Keratinocyte (primary cell): ENCODE data around the gene GHRH. TPM values are rescaled to one million over a fixed set of nuclear protein-coding genes. Genes with fewer than 3 reads are reported as not detected.

Experiments
- DNase-seq: peaks from one replicate; pipeline ENCODE4 v3.0.0-alpha.2; 2011; ENCODE audit warnings: low read depth, missing footprints, low spot score
- FAIRE-seq: peaks from 2 replicates; lab custom pipeline; 2011; peaks lifted over from hg19 to GRCh38; lab: Jason Lieb, UNC
- H2AFZ ChIP-seq: 2 replicates; pipeline ENCODE4 v1.6.0; 2012; ENCODE audit warnings: low read length, control low read depth, inconsistent platforms; ENCODE audit not compliant: control insufficient read depth
- H3K27ac ChIP-seq: 2 replicates; pipeline ENCODE4 v1.5.1; 2011; ENCODE audit warnings: low read length; ENCODE audit not compliant: control insufficient read depth, insufficient read depth
- H3K27me3 ChIP-seq: 3 replicates; pipeline ENCODE4 v1.6.0; 2011; ENCODE audit warnings: low read length; ENCODE audit not compliant: control insufficient read depth, insufficient read depth; ENCODE audit errors: extremely low read depth
- H3K36me3 ChIP-seq, 2 experiments: 2 replicates in 1 of 2; 3 replicates in 1 of 2; pipeline ENCODE4 v1.5.1; 2011; ENCODE audit warnings: low read length in 2 of 2, mild to moderate bottlenecking in 1 of 2; ENCODE audit not compliant: control insufficient read depth in 2 of 2, insufficient read depth in 2 of 2; ENCODE audit errors: extremely low read depth in 1 of 2
- H3K4me1 ChIP-seq: 3 replicates; pipeline ENCODE4 v1.5.1; 2011; ENCODE audit warnings: low read length; ENCODE audit not compliant: control insufficient read depth, insufficient read depth; ENCODE audit errors: extremely low read depth
- H3K4me2 ChIP-seq: 3 replicates; pipeline ENCODE4 v1.6.0; 2011; ENCODE audit warnings: low read depth, low read length; ENCODE audit not compliant: control insufficient read depth, insufficient read depth; ENCODE audit errors: extremely low read depth
- H3K4me3 ChIP-seq, 3 experiments: fragments of 200-600 bp in 1 of 3; sonication (generic) in 1 of 3; 2 replicates in 2 of 3; 3 replicates in 1 of 3; pipeline ENCODE4 v1.5.1; 2011 to 2016; ENCODE audit warnings: low read length in 3 of 3, mild to moderate bottlenecking in 3 of 3, control low read depth in 2 of 3, inconsistent platforms in 1 of 3, low read depth in 1 of 3, mixed read lengths in 1 of 3, mixed run types in 1 of 3, moderate library complexity in 1 of 3; ENCODE audit not compliant: control insufficient read depth in 2 of 3, insufficient read depth in 2 of 3; ENCODE audit errors: extremely low read depth in 1 of 3
- H3K79me2 ChIP-seq: 2 replicates; pipeline ENCODE4 v1.6.0; 2012; ENCODE audit warnings: low read length; ENCODE audit not compliant: control insufficient read depth, insufficient read depth
- H3K9ac ChIP-seq: 3 replicates; pipeline ENCODE4 v1.6.0; 2011; ENCODE audit warnings: low read length; ENCODE audit not compliant: control insufficient read depth, insufficient read depth; ENCODE audit errors: extremely low read depth
- H3K9me1 ChIP-seq: 3 replicates; pipeline ENCODE4 v1.6.0; 2011; ENCODE audit warnings: low read length; ENCODE audit not compliant: control insufficient read depth, insufficient read depth; ENCODE audit errors: extremely low read depth
- H3K9me3 ChIP-seq: 2 replicates; pipeline ENCODE4 v1.5.1; 2012; ENCODE audit warnings: low read depth, low read length; ENCODE audit not compliant: control insufficient read depth
- H4K20me1 ChIP-seq: 3 replicates; pipeline ENCODE4 v1.6.0; 2011; ENCODE audit warnings: low read length; ENCODE audit not compliant: control insufficient read depth, insufficient read depth; ENCODE audit errors: extremely low read depth
- EZH2 ChIP-seq: IDR thresholded peaks from one replicate; pipeline ENCODE4 v1.6.1; 2012; ENCODE audit warnings: inconsistent platforms, mild to moderate bottlenecking, low read length, moderate library complexity
- dilution Hi-C: fragments of 300-500 bp; cut with MboI; formaldehyde crosslinking; loops from one replicate; pipeline ENCODE4 v1.7.0; 2020; ENCODE audit warnings: low sequenced_read_pairs; ENCODE audit not compliant: extremely low pct_ligation_motif_present
- polyA plus RNA-seq, 5 experiments: library from polyadenylated mRNA; depleted of rRNA in 3 of 5; stranded (reverse) in 3 of 5; stranded (forward) in 1 of 5; unstranded in 1 of 5; fragments of >200 nt; gene quantifications; 1 replicate in 1 of 5; 2 replicates in 3 of 5; 3 replicates in 1 of 5; pipeline versions ENCODE4 v1.2.1 to v1.2.3, GENCODE V29; 2011 to 2012; ENCODE audit warnings: missing spikeins in 2 of 5, low read depth in 1 of 5, low replicate concordance in 1 of 5
- TF ChIP-seq, protein P1 (sequence below), 3 experiments: IDR thresholded peaks in 1 of 3; conservative IDR thresholded peaks in 1 of 3; optimal IDR thresholded peaks in 1 of 3; 2 replicates in 2 of 3; 3 replicates in 1 of 3; pipeline versions ENCODE3 to v1.5.1; 2011; ENCODE audit warnings: low read length in 3 of 3, mild to moderate bottlenecking in 3 of 3, moderate library complexity in 2 of 3, control low read depth in 1 of 3, inconsistent platforms in 1 of 3; ENCODE audit not compliant: insufficient read depth in 2 of 3; ENCODE audit errors: extremely low read depth in 1 of 3

GHRH gene
- polyA plus RNA-seq, 1 donor (not counting 4 experiments of a cell fraction or from before 2014, with no cell fraction given), result not detected

DNA sequence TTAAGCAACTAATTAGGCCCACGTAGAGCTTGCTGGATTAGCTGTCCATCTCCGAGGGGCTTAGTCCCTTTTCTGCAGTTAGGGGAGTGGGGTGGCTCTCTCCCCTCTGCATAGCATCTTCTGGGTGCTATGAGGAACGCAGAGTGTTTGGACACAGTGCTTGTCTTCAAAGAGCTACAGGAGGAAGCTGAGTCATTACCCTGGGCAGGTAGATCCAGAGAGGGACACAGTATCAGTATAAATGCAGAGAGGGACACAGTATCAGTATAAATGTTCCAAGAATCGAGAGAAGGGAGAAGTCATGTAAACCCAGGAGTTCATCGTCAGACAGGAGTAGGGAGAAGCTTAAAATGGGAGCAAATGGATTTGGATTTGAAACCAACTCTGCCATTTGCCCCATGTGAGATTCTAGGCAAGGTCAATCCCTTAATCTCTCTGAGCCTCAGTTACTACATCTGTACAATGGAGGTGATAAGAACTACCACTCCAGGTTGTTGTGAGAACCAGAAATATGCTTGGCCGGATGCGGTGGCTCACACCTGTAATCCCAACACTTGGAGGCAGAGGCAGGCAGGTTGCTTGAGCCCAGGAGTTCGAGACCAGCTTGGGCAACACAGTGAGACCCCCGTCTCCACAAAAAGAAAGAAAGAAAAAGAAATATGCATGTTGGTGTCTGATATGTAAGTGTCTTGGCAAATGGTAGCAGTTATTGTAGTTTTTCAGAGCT lies 5.5 kb upstream of the GHRH start:
- H4K20me1 ChIP-seq, result no peaks in the 10 kb centered on the region
- no peaks in the 10 kb centered on the region for H3K36me3 ChIP-seq
- TF ChIP-seq, protein P1, sequence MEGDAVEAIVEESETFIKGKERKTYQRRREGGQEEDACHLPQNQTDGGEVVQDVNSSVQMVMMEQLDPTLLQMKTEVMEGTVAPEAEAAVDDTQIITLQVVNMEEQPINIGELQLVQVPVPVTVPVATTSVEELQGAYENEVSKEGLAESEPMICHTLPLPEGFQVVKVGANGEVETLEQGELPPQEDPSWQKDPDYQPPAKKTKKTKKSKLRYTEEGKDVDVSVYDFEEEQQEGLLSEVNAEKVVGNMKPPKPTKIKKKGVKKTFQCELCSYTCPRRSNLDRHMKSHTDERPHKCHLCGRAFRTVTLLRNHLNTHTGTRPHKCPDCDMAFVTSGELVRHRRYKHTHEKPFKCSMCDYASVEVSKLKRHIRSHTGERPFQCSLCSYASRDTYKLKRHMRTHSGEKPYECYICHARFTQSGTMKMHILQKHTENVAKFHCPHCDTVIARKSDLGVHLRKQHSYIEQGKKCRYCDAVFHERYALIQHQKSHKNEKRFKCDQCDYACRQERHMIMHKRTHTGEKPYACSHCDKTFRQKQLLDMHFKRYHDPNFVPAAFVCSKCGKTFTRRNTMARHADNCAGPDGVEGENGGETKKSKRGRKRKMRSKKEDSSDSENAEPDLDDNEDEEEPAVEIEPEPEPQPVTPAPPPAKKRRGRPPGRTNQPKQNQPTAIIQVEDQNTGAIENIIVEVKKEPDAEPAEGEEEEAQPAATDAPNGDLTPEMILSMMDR (optimal IDR thresholded peaks at IDR 0.05 in 1 of 3, IDR thresholded peaks at IDR 0.05 in 1 of 3, conservative IDR thresholded peaks at IDR 0.05 in 1 of 3; ENCODE audit: extremely low read depth in 1 of 3, insufficient read depth in 2 of 3, low read length in 3 of 3), result no peak
- no peak for TF ChIP-seq EZH2
- H3K4me3 ChIP-seq, result no peak overlapping the region
- no peak overlapping the region for H3K27ac ChIP-seq
- no peak for FAIRE-seq
- H3K9me1 ChIP-seq, result no peaks in the 10 kb centered on the region
- peaks cover 3% of the 10 kb centered on the region for H3K4me1 ChIP-seq
- H3K79me2 ChIP-seq, result no peaks in the 10 kb centered on the region
- peaks cover under 1% of the 10 kb centered on the region for H3K27me3 ChIP-seq
- no peak overlapping the region for H3K9ac ChIP-seq
- H3K4me2 ChIP-seq, result no peak overlapping the region
- H3K9me3 ChIP-seq, result no peaks in the 10 kb centered on the region
- dilution Hi-C loops, result loop anchor here (25.0 kb wide), 1 partner anchor 220 kb away; no protein-coding TSS in a partner anchor
- no peak for DNase-seq
- H2AFZ ChIP-seq, result no peak overlapping the region

DNA sequence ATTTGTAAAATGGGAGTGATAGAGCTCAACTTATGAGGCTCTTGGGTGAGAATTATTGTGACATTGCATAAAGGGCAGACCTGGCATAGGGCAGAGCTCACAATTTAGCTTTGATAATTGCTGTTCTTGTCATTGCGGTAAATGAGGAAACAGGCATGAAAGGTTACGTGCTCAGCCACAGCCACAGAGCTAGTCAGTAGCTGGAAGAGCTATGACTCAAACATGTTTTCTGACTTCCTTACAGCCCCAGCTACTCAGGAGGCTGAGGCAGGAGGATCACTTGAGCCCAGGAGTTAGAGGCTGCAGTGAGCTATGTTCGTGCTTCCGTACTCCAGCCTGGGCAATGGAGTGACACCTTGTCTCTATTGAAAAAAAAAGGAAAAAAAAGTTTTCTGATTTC lies 3.5 kb upstream of the GHRH start:
- Histone ChIP-seq H3K4me3 (no peak overlapping the region), H3K27me3 (peaks cover 16% of the 10 kb centered on the region), H3K9ac (no peak overlapping the region), H3K36me3 (no peaks in the 10 kb centered on the region), H3K79me2 (no peaks in the 10 kb centered on the region), H3K9me3 (no peaks in the 10 kb centered on the region), H3K27ac (no peak overlapping the region), H3K9me1 (no peaks in the 10 kb centered on the region), H3K4me1 (peaks cover 3% of the 10 kb centered on the region), H3K4me2 (no peak overlapping the region), H2AFZ (no peak overlapping the region), H4K20me1 (no peaks in the 10 kb centered on the region)
- dilution Hi-C loops, result loop anchor here (25.0 kb wide), 1 partner anchor 222 kb away; no protein-coding TSS in a partner anchor
- no peak for TF ChIP-seq EZH2
- TF ChIP-seq, protein P1 (optimal IDR thresholded peaks at IDR 0.05 in 1 of 3, IDR thresholded peaks at IDR 0.05 in 1 of 3, conservative IDR thresholded peaks at IDR 0.05 in 1 of 3; ENCODE audit: extremely low read depth in 1 of 3, insufficient read depth in 2 of 3, low read length in 3 of 3), result no peak
- DNase-seq (no peak), FAIRE-seq (no peak)
